SK-N-SH (cell line): ENCODE data around the gene DCAF8.

Experiments used
- CTCF ChIP-seq: fragments of 200-600 bp; sonication (generic); IDR thresholded peaks from 2 replicates; pipeline ENCODE4 v1.6.1; 2017; ENCODE audit warnings: antibody characterized with exemption, mild to moderate bottlenecking, moderate library complexity
- ELF1 ChIP-seq: IDR thresholded peaks from 2 replicates; pipeline ENCODE4 v1.4.0; 2012
- EP300 ChIP-seq, 2 experiments: IDR thresholded peaks; 2 replicates each; pipeline versions ENCODE4 v1.4.0 to v1.6.1; 2012; ENCODE audit warnings: borderline replicate concordance in 1 of 2, low read depth in 1 of 2, low read length in 1 of 2
- NFIC ChIP-seq: IDR thresholded peaks from 2 replicates; pipeline ENCODE4 v1.4.0; 2012; ENCODE audit warnings: borderline replicate concordance
- PBX3 ChIP-seq: IDR thresholded peaks from 2 replicates; pipeline ENCODE4; 2012
- RCOR1 ChIP-seq: fragments of 150-350 bp; IDR thresholded peaks from 2 replicates; pipeline ENCODE4 v1.6.1; 2017; ENCODE audit warnings: antibody characterized with exemption, low read length
- REST ChIP-seq: IDR thresholded peaks from 2 replicates; pipeline ENCODE4 v1.6.1; 2012; ENCODE audit warnings: mild to moderate bottlenecking, low read depth, low read length, moderate library complexity

GRCh38 chr1:160194737-160195059 lies 67.7 kb downstream of the DCAF8 start:
- no peak for TF ChIP-seq NFIC
- no peak for TF ChIP-seq CTCF
- TF ChIP-seq EP300 (IDR thresholded peaks at IDR 0.05; ENCODE audit: borderline replicate concordance in 1 of 2, low read depth in 1 of 2, low read length in 1 of 2), result no peak
- TF ChIP-seq RCOR1, result no peak
- TF ChIP-seq REST, result no peak
- TF ChIP-seq ELF1, result no peak
- no peak for TF ChIP-seq PBX3
